ENCODE data around the gene PDZRN3.

PDZRN3 gene

DNA sequence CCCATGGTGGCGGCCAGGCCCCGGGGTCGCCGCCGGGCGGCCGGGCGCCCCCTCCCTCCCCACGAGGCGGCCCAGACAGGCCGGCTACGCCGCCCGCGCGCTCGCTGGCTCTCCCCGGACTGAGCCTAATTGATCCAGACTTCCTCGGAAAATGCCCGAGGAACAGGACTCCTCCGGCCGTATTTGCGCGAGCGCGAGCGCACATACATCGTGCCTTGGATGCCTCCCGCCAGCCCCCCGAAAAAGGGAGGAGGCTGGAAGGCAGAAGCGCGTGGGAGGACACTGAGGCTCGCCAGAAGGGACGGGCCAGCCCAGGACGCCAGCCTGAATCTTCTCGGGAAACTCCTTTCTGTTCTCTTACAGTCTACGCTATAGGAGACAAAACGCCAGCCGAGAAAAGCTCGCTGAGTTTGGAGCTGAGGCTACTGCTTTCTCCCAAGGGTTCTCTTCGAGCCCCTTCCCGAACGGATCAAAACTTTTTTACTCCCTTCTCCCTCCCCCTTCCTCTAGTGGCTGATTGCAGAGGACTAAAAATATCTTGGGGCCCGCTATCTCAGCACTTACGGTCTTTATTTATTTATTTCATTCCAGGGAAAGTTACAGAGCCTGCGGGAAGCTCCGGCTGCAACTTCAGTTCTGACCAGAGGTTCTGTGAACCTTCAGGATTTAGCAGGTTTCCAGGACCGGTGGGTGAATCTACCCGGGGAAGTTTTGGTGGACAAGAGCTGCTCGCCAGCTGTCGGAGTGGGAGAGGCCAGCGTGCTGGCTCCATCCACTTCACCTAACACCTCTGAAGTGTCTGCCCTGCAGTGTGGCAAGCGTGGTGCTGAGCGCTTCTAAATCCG, at the start of gene PDZRN3:
TSS of gene PDZRN3 (minus strand) at position 121 of the 845 bp plus-strand sequence.
- TF ChIP-seq, protein P1, sequence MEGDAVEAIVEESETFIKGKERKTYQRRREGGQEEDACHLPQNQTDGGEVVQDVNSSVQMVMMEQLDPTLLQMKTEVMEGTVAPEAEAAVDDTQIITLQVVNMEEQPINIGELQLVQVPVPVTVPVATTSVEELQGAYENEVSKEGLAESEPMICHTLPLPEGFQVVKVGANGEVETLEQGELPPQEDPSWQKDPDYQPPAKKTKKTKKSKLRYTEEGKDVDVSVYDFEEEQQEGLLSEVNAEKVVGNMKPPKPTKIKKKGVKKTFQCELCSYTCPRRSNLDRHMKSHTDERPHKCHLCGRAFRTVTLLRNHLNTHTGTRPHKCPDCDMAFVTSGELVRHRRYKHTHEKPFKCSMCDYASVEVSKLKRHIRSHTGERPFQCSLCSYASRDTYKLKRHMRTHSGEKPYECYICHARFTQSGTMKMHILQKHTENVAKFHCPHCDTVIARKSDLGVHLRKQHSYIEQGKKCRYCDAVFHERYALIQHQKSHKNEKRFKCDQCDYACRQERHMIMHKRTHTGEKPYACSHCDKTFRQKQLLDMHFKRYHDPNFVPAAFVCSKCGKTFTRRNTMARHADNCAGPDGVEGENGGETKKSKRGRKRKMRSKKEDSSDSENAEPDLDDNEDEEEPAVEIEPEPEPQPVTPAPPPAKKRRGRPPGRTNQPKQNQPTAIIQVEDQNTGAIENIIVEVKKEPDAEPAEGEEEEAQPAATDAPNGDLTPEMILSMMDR (IDR thresholded peaks at IDR 0.05) = no peak

GRCh38 chr3:73674280-73674679, 49.5 kb upstream of the PDZRN3 start:
- TF ChIP-seq, protein P1 (IDR thresholded peaks at IDR 0.05) = no peak

GRCh38 chr3:73669260-73669659, 44.5 kb upstream of the PDZRN3 start:
- TF ChIP-seq, protein P1 (IDR thresholded peaks at IDR 0.05) = no peak

DNA sequence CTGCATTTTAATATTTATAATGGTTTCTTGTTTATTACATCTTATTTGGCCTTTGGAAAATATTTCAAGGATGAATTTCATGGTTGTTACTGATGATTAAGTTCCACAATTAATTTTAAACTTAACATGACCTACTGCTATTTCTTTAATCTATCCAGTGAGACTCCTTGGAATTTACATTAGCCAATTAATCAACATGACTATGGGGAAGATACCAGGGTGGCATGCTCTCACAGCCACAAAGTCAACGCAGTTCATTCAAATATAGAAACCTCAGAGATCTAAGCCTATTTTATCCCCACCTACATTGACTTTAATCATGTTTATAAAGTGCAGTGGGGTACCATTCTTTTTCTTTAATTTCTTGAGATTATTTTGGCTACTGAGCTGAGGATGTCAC, 43.6 kb upstream of the PDZRN3 start:
- TF ChIP-seq, protein P1 (IDR thresholded peaks at IDR 0.05) = no peak

- TF ChIP-seq, protein P1 (IDR thresholded peaks at IDR 0.05) = no peak
Observed at GRCh38 chr3:73667889-73668288, 43.1 kb upstream of the PDZRN3 start.

DNA sequence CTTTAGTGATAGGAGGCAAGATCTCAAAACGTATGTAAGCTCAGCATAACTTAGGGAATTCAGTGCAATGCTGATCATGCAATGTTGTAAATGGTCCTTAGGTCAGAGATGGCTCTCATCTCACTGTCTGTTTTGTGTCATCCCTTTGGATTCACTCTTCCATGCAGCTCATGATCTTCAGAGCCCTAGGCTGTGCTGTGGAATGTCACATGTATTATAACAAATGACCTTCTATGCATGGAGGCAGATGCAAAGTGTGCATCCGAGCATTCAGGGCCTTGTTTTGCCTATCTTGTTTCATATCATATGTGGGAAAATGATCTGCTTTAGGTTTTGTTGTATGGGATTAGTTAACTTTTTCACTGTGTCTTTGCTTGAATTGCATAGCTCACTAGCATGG, 40.5 kb upstream of the PDZRN3 start:
- TF ChIP-seq, protein P1 (IDR thresholded peaks at IDR 0.05) = no peak

GRCh38 chr3:73664389-73664788, 39.6 kb upstream of the PDZRN3 start:
- TF ChIP-seq, protein P1 (IDR thresholded peaks at IDR 0.05) = no peak
